AG20443 (cell line): ENCODE measurements around the gene CD27.
"Not testable (repeated sequence)": the region's sequence is repeated elsewhere in the genome, so short reads cannot be mapped to it uniquely, and the experiment has no call there.

Experiments used
- DNase-seq: peaks from one replicate; pipeline ENCODE4 v3.0.0; 2012; ENCODE audit warnings: low spot score, mixed read lengths

CD27 gene

DNA sequence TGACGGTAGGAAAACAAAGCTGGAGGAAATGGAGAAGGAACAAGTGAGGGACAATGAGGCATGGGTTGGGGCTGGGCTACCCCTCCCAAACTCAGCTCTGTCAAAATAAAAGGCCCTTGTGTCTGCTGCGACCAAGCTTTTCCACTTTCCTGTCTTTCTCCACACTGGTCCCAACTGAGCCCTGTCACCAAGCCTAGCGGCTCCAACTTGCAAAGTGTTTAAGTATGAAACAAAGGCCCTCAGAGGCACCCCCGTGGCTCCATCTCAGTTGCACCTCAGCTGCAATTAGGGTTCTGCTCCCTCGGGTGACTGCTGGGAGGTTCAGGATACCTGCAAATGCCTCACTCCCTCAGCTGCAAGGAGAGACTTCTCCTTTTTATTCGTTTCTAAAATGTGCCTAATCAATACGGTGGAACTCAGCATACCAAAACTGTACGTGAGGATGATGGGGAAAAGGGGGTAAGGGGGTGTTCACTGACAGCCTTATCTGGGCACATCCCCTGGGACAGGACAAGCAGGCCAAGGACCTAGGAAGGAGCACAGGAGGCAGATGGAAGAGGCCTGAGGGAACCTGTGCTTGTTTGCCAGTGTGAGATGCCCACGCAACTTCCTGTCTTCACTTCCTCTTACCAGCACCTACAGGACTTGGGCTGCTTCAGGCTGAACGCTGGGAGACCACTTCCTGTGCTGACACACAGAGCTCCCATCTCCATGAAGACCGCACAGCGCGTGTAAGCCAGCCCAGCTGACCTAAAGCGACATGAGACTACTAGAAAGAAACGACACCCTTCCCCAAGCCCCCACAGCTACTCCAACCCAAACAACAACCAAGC lies 16.9 kb downstream of the CD27 start:
- DNase-seq = no peak

DNA sequence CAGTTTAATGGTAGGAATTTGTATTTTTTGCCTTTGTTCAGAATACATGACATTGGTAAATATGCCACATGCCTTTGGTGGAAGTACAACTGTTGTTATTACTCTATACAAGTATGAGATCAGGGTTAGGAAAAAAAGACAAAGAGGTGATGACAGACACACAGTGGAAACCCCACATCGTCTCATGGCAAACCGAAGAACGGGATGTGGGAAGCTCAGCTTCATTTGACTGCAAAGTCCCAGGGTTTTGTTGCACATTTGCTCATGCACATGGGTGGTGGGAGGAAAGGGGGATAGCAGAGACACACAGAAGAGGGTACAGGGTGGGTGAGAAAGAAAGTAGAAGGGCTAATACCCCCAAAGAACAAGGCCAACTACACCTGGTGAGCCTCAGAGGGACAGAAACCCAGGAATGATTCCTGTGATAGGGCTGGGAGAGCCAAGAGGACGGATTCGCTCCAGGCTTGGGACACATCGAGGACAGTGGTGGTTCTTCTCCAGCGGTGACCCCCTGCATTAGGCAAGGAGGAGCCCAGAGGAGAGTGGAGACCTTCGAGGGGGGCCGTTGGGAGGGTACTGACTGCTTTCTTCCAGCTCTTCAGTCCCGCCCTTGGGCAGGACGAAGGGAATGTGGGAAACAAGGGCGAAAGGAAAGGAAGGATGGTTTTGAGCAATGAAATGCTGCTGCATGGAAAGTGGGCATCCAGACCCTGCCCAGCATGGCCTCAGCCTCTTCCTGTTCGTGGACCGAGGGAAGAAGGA lies 17.7 kb downstream of the CD27 start:
- DNase-seq = no peak

- no peak for DNase-seq
Observed at GRCh38 chr12:6463216-6463615, 18.5 kb downstream of the CD27 start.

DNA sequence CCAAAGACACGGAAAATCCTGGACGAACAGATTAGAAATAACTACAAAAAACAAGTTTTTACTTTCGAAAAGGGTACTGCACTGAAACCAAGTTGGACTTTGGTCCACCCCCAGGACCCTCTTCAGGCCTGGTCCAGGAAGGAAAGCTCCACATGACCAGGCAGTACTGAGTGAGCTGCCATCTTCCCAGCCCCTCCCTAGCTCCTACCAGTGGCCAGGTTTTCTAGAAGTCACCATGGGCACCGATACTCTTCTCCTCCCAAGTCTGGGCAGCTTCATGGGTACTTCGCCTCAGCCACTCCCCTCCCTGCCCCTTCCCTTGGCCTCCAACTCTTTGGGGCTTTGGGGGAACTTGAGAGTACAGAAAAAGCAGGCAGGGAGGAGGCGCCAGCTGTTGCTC lies 19.1 kb downstream of the CD27 start:
- no peak for DNase-seq

- DNase-seq = no peak
Observed at GRCh38 chr12:6464531-6464930, 19.8 kb downstream of the CD27 start.

GRCh38 chr12:6465467-6466183 lies 20.9 kb downstream of the CD27 start:
- peak; percentile 74 for DNase-seq

DNA sequence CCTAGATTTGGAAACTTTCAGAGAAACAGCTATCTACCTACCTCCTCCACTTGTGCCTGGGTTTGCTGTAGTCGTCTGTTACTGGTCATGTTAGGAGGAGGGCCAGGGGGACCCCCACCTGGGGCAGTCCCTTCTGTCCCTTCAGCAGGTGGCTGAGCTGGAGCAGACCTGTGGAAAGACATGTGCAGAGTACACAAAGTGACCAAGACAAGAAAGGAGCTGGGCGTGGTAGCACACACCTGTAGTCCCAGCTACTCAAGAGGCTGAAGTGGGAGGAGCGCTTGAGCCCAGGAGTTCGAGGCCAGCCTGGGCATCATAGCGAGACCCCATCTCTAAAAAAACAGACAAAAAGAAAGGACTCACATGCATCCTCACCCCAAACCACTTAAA lies 21.4 kb downstream of the CD27 start:
- no peak for DNase-seq

DNA sequence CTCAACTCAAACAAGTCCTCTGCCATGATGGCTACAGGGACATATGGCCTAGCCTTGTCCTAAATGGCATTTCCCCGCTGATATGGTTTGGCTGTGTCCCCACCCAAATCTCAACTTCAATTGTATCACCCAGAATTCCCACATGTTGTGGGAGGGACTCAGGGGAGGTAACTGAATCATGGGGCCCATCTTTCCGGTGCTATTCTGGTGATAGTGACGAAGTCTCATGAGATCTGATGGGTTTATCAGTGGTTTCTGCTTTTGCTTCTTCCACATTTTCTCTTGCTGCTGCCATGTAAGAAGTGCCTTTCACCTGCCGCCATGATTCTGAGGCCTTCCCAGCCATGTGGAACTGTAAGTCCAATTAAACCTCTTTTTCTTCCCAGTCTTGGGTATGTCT lies 22.0 kb downstream of the CD27 start:
- DNase-seq = not testable (repeated sequence)

- not testable (repeated sequence) for DNase-seq
Observed at GRCh38 chr12:6467571-6468282, 23.0 kb downstream of the CD27 start.

DNA sequence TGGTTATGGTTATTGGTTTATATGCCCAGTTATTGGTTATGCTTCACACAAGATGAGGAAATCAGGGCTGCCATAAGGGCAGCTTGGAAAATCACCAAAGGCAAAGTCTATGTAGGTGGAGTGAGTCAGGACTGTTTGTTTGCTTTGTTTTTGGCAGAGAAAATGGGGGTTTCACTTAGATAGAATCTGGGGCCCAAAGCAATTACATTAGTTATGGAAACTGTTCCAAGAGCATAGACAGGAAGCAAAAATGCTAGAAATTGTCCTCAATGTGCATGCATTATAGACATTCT lies 23.5 kb downstream of the CD27 start:
- DNase-seq = no peak

GRCh38 chr12:6469092-6469491 lies 24.3 kb downstream of the CD27 start:
- DNase-seq = no peak

- no peak for DNase-seq
Observed at GRCh38 chr12:6469609-6470374, 25.0 kb downstream of the CD27 start.

GRCh38 chr12:6470375-6471163 lies 25.8 kb downstream of the CD27 start, which contains the start of gene VAMP1:
VAMP1 (minus strand) TSS chr12:6470677; CDS start chr12:6470531, 146 bp downstream.
- peak; percentile 96 for DNase-seq

- DNase-seq = peak; percentile 47
Observed at GRCh38 chr12:6471989-6472360, 27.2 kb downstream of the CD27 start.

DNA sequence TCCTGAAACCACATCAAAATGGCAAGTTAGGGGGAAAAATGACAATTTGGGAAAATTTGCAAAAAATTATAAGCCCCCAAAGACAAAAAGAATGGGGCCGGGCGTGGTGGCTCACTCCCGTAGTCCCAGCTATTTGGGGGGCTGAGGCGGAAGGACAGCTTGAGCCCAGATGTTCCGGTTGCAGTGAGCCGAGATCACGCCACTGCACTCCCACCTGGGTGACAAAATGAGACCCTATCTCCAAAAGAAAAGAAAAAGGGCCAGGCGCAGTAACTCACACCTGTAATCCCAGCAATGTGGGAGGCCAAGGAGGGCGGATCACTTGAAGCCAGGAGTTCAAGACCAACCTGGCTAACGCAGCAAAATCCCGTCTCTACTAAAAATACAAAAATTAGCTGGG lies 27.7 kb downstream of the CD27 start:
- no peak for DNase-seq

DNA sequence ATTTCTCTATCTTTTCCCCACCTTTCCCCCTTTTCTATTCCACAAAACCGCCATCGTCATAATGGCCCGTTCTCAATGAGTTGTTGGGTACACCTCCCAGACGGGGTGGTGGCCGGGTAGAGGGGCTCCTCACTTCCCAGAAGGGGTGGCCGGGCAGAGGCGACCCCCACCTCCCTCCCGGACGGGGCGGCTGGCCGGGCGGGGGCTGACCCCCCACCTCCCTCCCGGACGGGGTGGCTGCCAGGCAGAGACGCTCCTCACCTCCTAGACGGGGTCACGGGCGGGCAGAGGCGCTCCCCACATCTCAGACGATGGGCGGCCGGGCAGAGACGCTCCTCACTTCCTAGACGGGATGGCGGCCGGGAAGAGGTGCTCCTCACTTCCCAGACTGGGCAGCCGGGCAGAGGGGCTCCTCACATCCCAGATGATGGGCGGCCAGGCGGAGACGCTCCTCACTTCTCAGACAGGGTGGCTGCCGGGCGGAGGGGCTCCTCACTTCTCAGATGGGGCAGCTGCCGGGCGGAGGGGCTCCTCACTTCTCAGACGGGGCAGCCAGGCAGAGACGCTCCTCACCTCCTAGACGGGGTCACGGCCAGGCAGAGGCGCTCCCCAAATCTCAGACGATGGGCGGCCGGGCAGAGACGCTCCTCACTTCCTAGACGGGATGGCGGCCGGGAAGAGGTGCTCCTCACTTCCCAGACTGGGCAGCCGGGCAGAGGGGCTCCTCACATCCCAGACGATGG lies 30.6 kb downstream of the CD27 start:
- not testable (repeated sequence) for DNase-seq

DNA sequence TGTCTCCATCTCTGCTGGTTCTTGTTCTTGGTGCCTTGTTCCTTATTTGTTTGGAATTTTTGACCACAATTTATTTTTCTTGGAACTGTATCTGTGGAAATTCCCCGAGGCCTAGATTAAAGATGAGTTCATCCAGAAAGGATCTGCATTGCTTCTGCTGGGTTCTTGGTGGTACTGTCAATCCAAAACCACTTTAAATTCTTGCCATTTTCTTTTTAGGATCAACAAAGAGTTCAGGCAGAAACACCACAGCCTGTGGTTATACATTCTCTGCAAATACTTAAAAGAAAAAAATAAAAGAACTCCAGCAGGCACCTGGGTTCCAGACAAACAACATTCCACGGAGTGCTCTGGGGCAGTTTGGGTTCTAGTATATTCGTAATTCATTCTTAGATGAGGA lies 31.7 kb downstream of the CD27 start:
- DNase-seq = peak; percentile 67

- not testable (repeated sequence) for DNase-seq
Observed at GRCh38 chr12:6477601-6478377, 33.0 kb downstream of the CD27 start.

GRCh38 chr12:6478416-6478815 lies 33.7 kb downstream of the CD27 start:
- DNase-seq = peak; percentile 89
